Measurements from ENCODE around the gene ZSWIM1.
"Not testable (repeated sequence)": the region's sequence is repeated elsewhere in the genome, so short reads cannot be mapped to it uniquely, and the experiment has no call there.

Gene ZSWIM1

GRCh38 chr20:45917790-45918141, 36.7 kb downstream of the ZSWIM1 start:
- Mint-ChIP-seq H3K36me3 (ENCODE audit: low read depth) (no peaks in the 10 kb centered on the region), H3K9me3 (no peaks in the 10 kb centered on the region), H3K4me3 (no peak overlapping the region), H3K27ac (peak overlapping the region; percentile 80), H3K4me1 (ENCODE audit: low read depth) (peaks cover 56% of the 10 kb centered on the region), H3K27me3 (peaks cover 11% of the 10 kb centered on the region)
- intact Hi-C loops (cut with micrococcal nuclease), result no loop called here

- Mint-ChIP-seq H3K36me3 (ENCODE audit: low read depth) (no peaks in the 10 kb centered on the region), H3K27me3 (peaks cover 12% of the 10 kb centered on the region), H3K9me3 (no peaks in the 10 kb centered on the region), H3K4me1 (ENCODE audit: low read depth) (peaks cover 55% of the 10 kb centered on the region), H3K27ac (peak overlapping the region; percentile 80), H3K4me3 (no peak overlapping the region)
- intact Hi-C loops (cut with micrococcal nuclease), result no loop called here
Observed at GRCh38 chr20:45918182-45918737, 37.2 kb downstream of the ZSWIM1 start.

- peaks cover 12% of the 10 kb centered on the region for H3K27me3 Mint-ChIP-seq
- H3K27ac Mint-ChIP-seq, result peak overlapping the region; percentile 80
- no peaks in the 10 kb centered on the region for H3K9me3 Mint-ChIP-seq
- H3K4me3 Mint-ChIP-seq, result no peak overlapping the region
- no peaks in the 10 kb centered on the region for H3K36me3 Mint-ChIP-seq (ENCODE audit: low read depth)
- intact Hi-C loops (cut with micrococcal nuclease), result no loop called here
- peaks cover 55% of the 10 kb centered on the region for H3K4me1 Mint-ChIP-seq (ENCODE audit: low read depth)
Observed at GRCh38 chr20:45918779-45919537, 37.9 kb downstream of the ZSWIM1 start.

- H3K4me1 Mint-ChIP-seq (ENCODE audit: low read depth), result peaks cover 54% of the 10 kb centered on the region
- no peaks in the 10 kb centered on the region for H3K36me3 Mint-ChIP-seq (ENCODE audit: low read depth)
- peaks cover 12% of the 10 kb centered on the region for H3K27me3 Mint-ChIP-seq
- no peak overlapping the region for H3K4me3 Mint-ChIP-seq
- no peaks in the 10 kb centered on the region for H3K9me3 Mint-ChIP-seq
- peak overlapping the region; percentile 80 for H3K27ac Mint-ChIP-seq
- intact Hi-C loops (cut with micrococcal nuclease), result no loop called here
Observed at GRCh38 chr20:45919542-45920399, 38.7 kb downstream of the ZSWIM1 start.

GRCh38 chr20:45920462-45921336, 39.7 kb downstream of the ZSWIM1 start:
- H3K4me3 Mint-ChIP-seq, result no peak overlapping the region
- H3K27ac Mint-ChIP-seq, result peak overlapping the region; percentile 59
- H3K9me3 Mint-ChIP-seq, result no peaks in the 10 kb centered on the region
- no peaks in the 10 kb centered on the region for H3K36me3 Mint-ChIP-seq (ENCODE audit: low read depth)
- H3K27me3 Mint-ChIP-seq, result peaks cover 15% of the 10 kb centered on the region
- intact Hi-C loops (cut with micrococcal nuclease), result no loop called here
- peaks cover 56% of the 10 kb centered on the region for H3K4me1 Mint-ChIP-seq (ENCODE audit: low read depth)

- H3K9me3 Mint-ChIP-seq, result no peaks in the 10 kb centered on the region
- peak overlapping the region; percentile 59 for H3K27ac Mint-ChIP-seq
- peaks cover 59% of the 10 kb centered on the region for H3K4me1 Mint-ChIP-seq (ENCODE audit: low read depth)
- peaks cover 18% of the 10 kb centered on the region for H3K27me3 Mint-ChIP-seq
- intact Hi-C loops (cut with micrococcal nuclease), result no loop called here
- no peak overlapping the region for H3K4me3 Mint-ChIP-seq
- no peaks in the 10 kb centered on the region for H3K36me3 Mint-ChIP-seq (ENCODE audit: low read depth)
Observed at GRCh38 chr20:45921337-45922189, 40.5 kb downstream of the ZSWIM1 start.

- H3K9me3 Mint-ChIP-seq, result no peaks in the 10 kb centered on the region
- peaks cover 18% of the 10 kb centered on the region for H3K27me3 Mint-ChIP-seq
- intact Hi-C loops (cut with micrococcal nuclease), result no loop called here
- H3K4me3 Mint-ChIP-seq, result peak overlapping the region; percentile 53
- H3K36me3 Mint-ChIP-seq (ENCODE audit: low read depth), result no peaks in the 10 kb centered on the region
- peaks cover 55% of the 10 kb centered on the region for H3K4me1 Mint-ChIP-seq (ENCODE audit: low read depth)
- peak overlapping the region; percentile 90 for H3K27ac Mint-ChIP-seq
Observed at GRCh38 chr20:45924391-45925261, 43.6 kb downstream of the ZSWIM1 start.

GRCh38 chr20:45925821-45926506, 44.9 kb downstream of the ZSWIM1 start:
- intact Hi-C loops (cut with micrococcal nuclease), result no loop called here
- Mint-ChIP-seq H3K27me3 (peaks cover 18% of the 10 kb centered on the region), H3K36me3 (ENCODE audit: low read depth) (no peaks in the 10 kb centered on the region), H3K27ac (peak overlapping the region; percentile 90), H3K9me3 (no peaks in the 10 kb centered on the region), H3K4me3 (no peak overlapping the region), H3K4me1 (ENCODE audit: low read depth) (peaks cover 42% of the 10 kb centered on the region)

- Mint-ChIP-seq H3K27ac (peak overlapping the region; percentile 23), H3K36me3 (ENCODE audit: low read depth) (no peaks in the 10 kb centered on the region), H3K9me3 (no peaks in the 10 kb centered on the region), H3K4me1 (ENCODE audit: low read depth) (peaks cover 35% of the 10 kb centered on the region), H3K4me3 (no peak overlapping the region), H3K27me3 (peaks cover 15% of the 10 kb centered on the region)
- intact Hi-C loops (cut with micrococcal nuclease), result no loop called here
Observed at GRCh38 chr20:45926731-45927070, 45.7 kb downstream of the ZSWIM1 start.

GRCh38 chr20:45927071-45927878, 46.2 kb downstream of the ZSWIM1 start:
- H3K27ac Mint-ChIP-seq, result peak overlapping the region; percentile 23
- no peaks in the 10 kb centered on the region for H3K9me3 Mint-ChIP-seq
- H3K4me1 Mint-ChIP-seq (ENCODE audit: low read depth), result peaks cover 32% of the 10 kb centered on the region
- intact Hi-C loops (cut with micrococcal nuclease), result no loop called here
- peaks cover 4% of the 10 kb centered on the region for H3K36me3 Mint-ChIP-seq (ENCODE audit: low read depth)
- H3K27me3 Mint-ChIP-seq, result peaks cover 10% of the 10 kb centered on the region
- H3K4me3 Mint-ChIP-seq, result no peak overlapping the region

GRCh38 chr20:45931680-45932079, 50.7 kb downstream of the ZSWIM1 start:
- intact Hi-C loops (cut with micrococcal nuclease); H3K27ac Mint-ChIP-seq; H3K9me3 Mint-ChIP-seq; H3K27me3 Mint-ChIP-seq; H3K4me3 Mint-ChIP-seq: not testable (repeated sequence)
- Mint-ChIP-seq H3K36me3 (ENCODE audit: low read depth) (peaks cover 28% of the 10 kb centered on the region), H3K4me1 (ENCODE audit: low read depth) (peaks cover 17% of the 10 kb centered on the region)

Measured in dendritic cell treated with granulocyte-macrophage colony-stimulating factor and Interleukin-4, amounts not matched to agents 40 ng/mL and 50 ng/mL, for 4 days (primary cell).